H1 (cell line): Measurements from ENCODE around the gene HMGB1. TPM values are rescaled to one million over a fixed set of nuclear protein-coding genes. Genes with fewer than 3 reads are reported as not detected.

ENCODE experiments used
- CTCF ChIA-PET: fragments of 300-600 bp; sonication (Branson Sonifier 250); formaldehyde crosslinking; loops from one replicate; lab custom pipeline; 2021; ENCODE audit not compliant: partially characterized antibody; lab: Charles Lee
- POLR2A ChIA-PET: fragments of 300-600 bp; sonication (Branson Sonifier 250); formaldehyde crosslinking; loops from one replicate; lab custom pipeline; 2021; ENCODE audit warnings: inconsistent platforms; ENCODE audit not compliant: partially characterized antibody; lab: Charles Lee
- DNase-seq, 2 experiments: peaks; one replicate each; pipeline versions ENCODE4 v3.0.0 to v3.0.0-alpha.2; 2010 to 2022; ENCODE audit warnings: low spot score in 2 of 2, low read depth in 1 of 2, mixed read lengths in 1 of 2
- FAIRE-seq: peaks from 2 replicates; lab custom pipeline; 2011; peaks lifted over from hg19 to GRCh38; lab: Jason Lieb, UNC
- H2AFZ ChIP-seq: 2 replicates; pipeline ENCODE4 v1.8.1; 2012; ENCODE audit warnings: low read length, inconsistent platforms
- H2AK5ac ChIP-seq: 2 replicates; pipeline ENCODE4 v1.6.1; 2013; ENCODE audit warnings: low read depth, low read length
- H2BK120ac ChIP-seq: replicated peaks from 2 replicates; pipeline ENCODE3; 2013; ENCODE audit warnings: low read depth, low read length, inconsistent platforms
- H2BK12ac ChIP-seq: 2 replicates; pipeline ENCODE4 v1.6.1; 2013; ENCODE audit warnings: low read depth, low read length
- H2BK15ac ChIP-seq: 2 replicates; pipeline ENCODE4 v1.6.1; 2013; ENCODE audit warnings: low read length
- H2BK20ac ChIP-seq: 2 replicates; pipeline ENCODE4 v1.6.1; 2013; ENCODE audit warnings: low read length
- H2BK5ac ChIP-seq: 2 replicates; pipeline ENCODE4 v1.6.1; 2013; ENCODE audit warnings: low read depth, low read length
- H3K14ac ChIP-seq: 2 replicates; pipeline ENCODE4 v1.6.1; 2013; ENCODE audit warnings: inconsistent platforms; ENCODE audit not compliant: insufficient read length
- H3K18ac ChIP-seq: 2 replicates; pipeline ENCODE4 v1.6.1; 2013; ENCODE audit warnings: low read length; ENCODE audit errors: extremely low read depth
- H3K23ac ChIP-seq: 2 replicates; pipeline ENCODE4 v1.6.1; 2013; ENCODE audit warnings: inconsistent platforms; ENCODE audit not compliant: insufficient read length
- H3K23me2 ChIP-seq: 2 replicates; pipeline ENCODE4 v1.6.1; 2013; ENCODE audit warnings: low read depth, low read length
- H3K27ac ChIP-seq: 2 replicates; pipeline ENCODE4 v1.6.1; 2011; ENCODE audit warnings: low read depth, low read length, inconsistent platforms
- H3K27me3 ChIP-seq, 4 experiments: replicated peaks in 1 of 4; 1 replicate in 1 of 4; 2 replicates in 3 of 4; pipeline versions ENCODE4 v1.6.1 to v1.8.1; 2011 to 2013; ENCODE audit warnings: low read length in 3 of 4, mild to moderate bottlenecking in 3 of 4, inconsistent platforms in 2 of 4, mixed read lengths in 2 of 4, moderate library complexity in 1 of 4; ENCODE audit not compliant: control insufficient read depth in 3 of 4, insufficient read depth in 3 of 4; ENCODE audit errors: extremely low read depth in 1 of 4
- H3K36me3 ChIP-seq, 4 experiments: 2 replicates each; pipeline versions ENCODE4 v1.6.1 to v1.8.1; 2011 to 2013; ENCODE audit warnings: mild to moderate bottlenecking in 4 of 4, low read length in 3 of 4, moderate library complexity in 2 of 4, control low read depth in 1 of 4, inconsistent platforms in 1 of 4; ENCODE audit not compliant: insufficient read depth in 4 of 4, control insufficient read depth in 2 of 4
- H3K4ac ChIP-seq: replicated peaks from 2 replicates; pipeline ENCODE3; 2013; ENCODE audit warnings: low read length, low read depth, mixed read lengths, inconsistent platforms; ENCODE audit not compliant: insufficient read length
- H3K4me1 ChIP-seq, 4 experiments: replicated peaks in 1 of 4; 1 replicate in 1 of 4; 2 replicates in 3 of 4; pipeline versions ENCODE4 v1.6.1 to v1.8.1; 2011 to 2013; ENCODE audit warnings: low read length in 3 of 4, inconsistent platforms in 2 of 4, mixed read lengths in 1 of 4; ENCODE audit not compliant: insufficient read depth in 4 of 4, control insufficient read depth in 3 of 4
- H3K4me2 ChIP-seq, 2 experiments: 2 replicates each; pipeline versions ENCODE4 v1.6.1 to v1.8.1; 2011 to 2013; ENCODE audit warnings: low read depth in 2 of 2, low read length in 2 of 2, control low read depth in 1 of 2, inconsistent platforms in 1 of 2, mild to moderate bottlenecking in 1 of 2; ENCODE audit not compliant: insufficient read depth in 1 of 2
- H3K4me3 ChIP-seq, 4 experiments: fragments of 200-600, 300-600 bp in 1 of 4; sonication (generic), shearing (Covaris generic), sonication (Bioruptor Twin) in 1 of 4; 2 replicates each; pipeline versions ENCODE4 v1.5.1 to v1.8.1; 2011 to 2016; ENCODE audit warnings: low read length in 4 of 4, low read depth in 3 of 4, control low read depth in 2 of 4, inconsistent platforms in 2 of 4, mild to moderate bottlenecking in 2 of 4, mixed read lengths in 1 of 4, moderate library complexity in 1 of 4; ENCODE audit not compliant: insufficient read depth in 2 of 4; ENCODE audit errors: extremely low read depth in 1 of 4
- H3K56ac ChIP-seq: replicated peaks from 2 replicates; pipeline ENCODE3; 2013; ENCODE audit warnings: low read depth, mild to moderate bottlenecking, mixed read lengths, low read length, inconsistent platforms; ENCODE audit not compliant: insufficient read length
- H3K79me1 ChIP-seq: 2 replicates; pipeline ENCODE4 v1.6.1; 2013; ENCODE audit warnings: low read depth, low read length, control low read depth
- H3K79me2 ChIP-seq, 2 experiments: 2 replicates each; pipeline versions ENCODE4 v1.6.1 to v1.8.1; 2012 to 2013; ENCODE audit warnings: low read length in 2 of 2, mild to moderate bottlenecking in 2 of 2, inconsistent platforms in 1 of 2; ENCODE audit not compliant: insufficient read depth in 2 of 2, control insufficient read depth in 1 of 2
- H3K9ac ChIP-seq, 4 experiments: replicated peaks in 1 of 4; 1 replicate in 1 of 4; 2 replicates in 3 of 4; pipeline versions ENCODE4 v1.6.1 to v1.8.1; 2011 to 2013; ENCODE audit warnings: low read depth in 3 of 4, low read length in 3 of 4, control low read depth in 2 of 4, mild to moderate bottlenecking in 2 of 4, moderate library complexity in 2 of 4, inconsistent platforms in 1 of 4; ENCODE audit errors: extremely low read depth in 1 of 4
- H3K9me3 ChIP-seq, 2 experiments: 2 replicates each; pipeline versions ENCODE4 v1.6.1 to v1.8.1; 2012 to 2013; ENCODE audit warnings: mild to moderate bottlenecking in 2 of 2, moderate library complexity in 2 of 2, control low read depth in 1 of 2, inconsistent platforms in 1 of 2, low read depth in 1 of 2, low read length in 1 of 2, mixed read lengths in 1 of 2; ENCODE audit not compliant: insufficient read depth in 2 of 2
- H4K20me1 ChIP-seq, 2 experiments: replicated peaks in 1 of 2; 2 replicates each; pipeline versions ENCODE3 to v1.8.1; 2011 to 2013; ENCODE audit warnings: inconsistent platforms in 2 of 2, low read length in 2 of 2, mild to moderate bottlenecking in 1 of 2; ENCODE audit not compliant: insufficient read depth in 2 of 2, control insufficient read depth in 1 of 2
- H4K5ac ChIP-seq: 2 replicates; pipeline ENCODE4 v1.6.1; 2013; ENCODE audit warnings: low read length, low read depth, mixed read lengths, inconsistent platforms; ENCODE audit not compliant: insufficient read length
- H4K8ac ChIP-seq: 2 replicates; pipeline ENCODE4 v1.8.0; 2013; ENCODE audit warnings: mild to moderate bottlenecking, moderate library complexity, low read length, inconsistent platforms; ENCODE audit not compliant: insufficient read depth; ENCODE audit errors: extremely low read depth
- H4K91ac ChIP-seq: replicated peaks from 2 replicates; pipeline ENCODE3; 2013; ENCODE audit warnings: low read length, mixed read lengths, inconsistent platforms; ENCODE audit not compliant: insufficient read length
- CREB1 ChIP-seq: IDR thresholded peaks from 2 replicates; pipeline ENCODE4 v1.6.1; 2012; ENCODE audit warnings: inconsistent platforms
- EGR1 ChIP-seq: IDR thresholded peaks from 2 replicates; pipeline ENCODE4 v1.6.1; 2011; ENCODE audit warnings: low read depth, low read length, borderline replicate concordance
- FOSL1 ChIP-seq: IDR thresholded peaks from 2 replicates; pipeline ENCODE4 v1.6.1; 2011; ENCODE audit warnings: mild to moderate bottlenecking, low read depth, low read length, moderate library complexity; ENCODE audit not compliant: insufficient read depth
- GABPA ChIP-seq: IDR thresholded peaks from 2 replicates; pipeline ENCODE4 v1.6.1; 2011; ENCODE audit warnings: mild to moderate bottlenecking, low read length, moderate library complexity, borderline replicate concordance; ENCODE audit not compliant: insufficient read depth
- HDAC2 ChIP-seq, 2 experiments: fragments of 300-600 bp in 1 of 2; sonication (generic) in 1 of 2; IDR thresholded peaks; 2 replicates each; pipeline ENCODE4 v1.6.1; 2011 to 2012; ENCODE audit warnings: low read depth in 2 of 2, low read length in 2 of 2, mild to moderate bottlenecking in 2 of 2, moderate library complexity in 2 of 2, borderline replicate concordance in 1 of 2, inconsistent platforms in 1 of 2
- JUND ChIP-seq: IDR thresholded peaks from 2 replicates; pipeline ENCODE4 v1.6.1; 2011; ENCODE audit warnings: mild to moderate bottlenecking, improper control_type of control experiment, low read length
- MAFK ChIP-seq: IDR thresholded peaks from 2 replicates; pipeline ENCODE4 v1.6.1; 2012; ENCODE audit warnings: low read depth, mild to moderate bottlenecking, improper control_type of control experiment, low read length
- NRF1 ChIP-seq: IDR thresholded peaks from 2 replicates; pipeline ENCODE4 v1.6.1; 2011; ENCODE audit warnings: mild to moderate bottlenecking, low read depth, low read length, improper control_type of control experiment
- PHF8 ChIP-seq: fragments of 200-600 bp; sonication (generic); conservative IDR thresholded peaks from 2 replicates; pipeline ENCODE4 v1.7.1; 2012; ENCODE audit warnings: low read depth, mild to moderate bottlenecking, inconsistent platforms, low read length, moderate library complexity
- RXRA ChIP-seq: IDR thresholded peaks from 2 replicates; pipeline ENCODE4 v1.6.1; 2011; ENCODE audit warnings: low read depth, mild to moderate bottlenecking, low read length, moderate library complexity; ENCODE audit not compliant: insufficient read depth
- SP1 ChIP-seq: IDR thresholded peaks from 2 replicates; pipeline ENCODE4 v1.6.1; 2011; ENCODE audit warnings: low read depth, low read length
- SUZ12 ChIP-seq: fragments of 200-600 bp; sonication (generic); IDR thresholded peaks from 2 replicates; pipeline ENCODE4 v1.6.1; 2012; ENCODE audit warnings: mild to moderate bottlenecking, inconsistent platforms, low read length, moderate library complexity, mixed read lengths
- TEAD4 ChIP-seq: IDR thresholded peaks from 2 replicates; pipeline ENCODE4 v1.6.1; 2012; ENCODE audit warnings: low read depth, low read length, inconsistent platforms, mixed read lengths
- ZNF274 ChIP-seq: IDR thresholded peaks from 2 replicates; pipeline ENCODE4 v1.7.0; 2012; ENCODE audit warnings: low read length, borderline replicate concordance; ENCODE audit errors: extremely low read depth
- WGBS, 2 experiments: shearing (Covaris generic) in 1 of 2; methylation state at CpG; one replicate each; pipeline versions ENCODE4 v1.1.6 to v1.1.7; 2013 to 2015; ENCODE audit warnings: low lambda C conversion rate in 2 of 2, mixed read lengths in 2 of 2, inconsistent platforms in 1 of 2, low coverage in 1 of 2, missing lambda C conversion rate in 1 of 2; ENCODE audit not compliant: insufficient replicate concordance in 2 of 2, insufficient coverage in 1 of 2, insufficient read length in 1 of 2; ENCODE audit errors: extremely low coverage in 1 of 2, missing lambda C conversion rate in 1 of 2; 5-methylcytosine and 5-hydroxymethylcytosine counted together
- polyA plus RNA-seq, 7 experiments: library from polyadenylated mRNA; depleted of rRNA in 3 of 7; stranded (reverse) in 5 of 7; unstranded in 2 of 7; fragments of >200 nt in 5 of 7; fragments of 200-250 nt in 2 of 7; gene quantifications; 1 replicate in 5 of 7; 2 replicates in 1 of 7; 4 replicates in 1 of 7; pipeline versions ENCODE4 v1.2.1 to v1.2.3, GENCODE V29; 2011 to 2013; ENCODE audit warnings: missing spikeins in 2 of 7, mixed read lengths in 2 of 7
- total RNA-seq: library from RNA; stranded (reverse); fragmentation: NEBNext Ultra II Directional; extraction: Animal tissue kit (Norgen Biotek cat#: 25700); gene quantifications from 2 replicates; pipeline ENCODE4 v1.2.1, GENCODE V29; 2021

The HMGB1 gene
- total and polyA plus RNA-seq, 2 of the 8 experiments (the other 6 are each of a cell fraction or from before 2014, with no cell fraction given), result 123 to 776 TPM

DNA sequence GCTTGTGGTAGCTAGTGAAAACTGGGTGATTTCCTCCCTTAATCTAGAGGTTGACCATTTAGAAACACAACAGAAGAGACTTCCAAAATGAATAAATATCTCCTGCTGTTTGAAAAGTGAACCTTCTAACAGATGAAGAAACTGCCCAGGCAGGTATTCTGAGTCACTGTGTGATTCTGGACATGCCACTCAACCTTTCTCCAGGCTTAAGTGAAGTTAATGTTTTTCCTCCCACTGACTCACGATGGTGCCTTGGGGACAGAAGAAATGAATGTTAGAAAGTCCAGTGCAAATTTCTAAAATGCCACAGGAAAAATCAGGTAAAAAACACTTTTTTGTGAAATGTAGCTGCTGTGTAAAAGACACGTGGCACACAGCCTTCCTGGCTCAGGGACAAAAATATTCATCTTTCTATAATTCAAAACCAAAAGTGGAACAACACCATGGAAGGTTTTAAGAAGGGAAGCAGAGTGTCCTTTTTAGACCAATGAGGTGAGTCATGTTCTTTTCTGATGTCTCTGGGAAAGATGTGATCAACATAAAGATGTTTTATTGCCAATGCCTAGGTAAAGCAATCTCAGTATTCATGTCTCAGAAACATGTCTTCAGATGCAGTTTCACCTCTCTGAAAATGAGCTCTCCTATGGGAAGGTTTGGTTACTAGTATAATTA lies 34.3 kb downstream of the HMGB1 start:
- H3K79me1 ChIP-seq, result no peaks in the 10 kb centered on the region
- H4K5ac ChIP-seq, result no peak overlapping the region
- H3K4ac ChIP-seq, result no peak overlapping the region
- no peak overlapping the region for H3K23ac ChIP-seq
- no peak overlapping the region for H2BK20ac ChIP-seq
- H2AFZ ChIP-seq, result no peak overlapping the region
- no peaks in the 10 kb centered on the region for H4K20me1 ChIP-seq
- no peak overlapping the region for H3K56ac ChIP-seq
- FAIRE-seq (no peak), DNase-seq (no peak)
- H2BK15ac ChIP-seq, result no peak overlapping the region
- no peaks in the 10 kb centered on the region for H3K9me3 ChIP-seq
- no peak overlapping the region for H2BK5ac ChIP-seq
- WGBS, 2 experiments, result 89% methylated on average over 2 of the region's 2 CpGs; no CpG with 5 or more reads in 1 of the 2 experiments
- no peak overlapping the region for H4K91ac ChIP-seq
- no peak overlapping the region for H3K4me3 ChIP-seq
- H3K9ac ChIP-seq, result no peak overlapping the region
- H3K79me2 ChIP-seq, result no peaks in the 10 kb centered on the region
- H2BK12ac ChIP-seq, result no peak overlapping the region
- no peaks in the 10 kb centered on the region for H3K23me2 ChIP-seq
- no peaks in the 10 kb centered on the region for H3K4me1 ChIP-seq
- H2AK5ac ChIP-seq, result no peak overlapping the region
- H3K14ac ChIP-seq, result no peak overlapping the region
- no peak overlapping the region for H2BK120ac ChIP-seq
- no peak overlapping the region for H4K8ac ChIP-seq
- H3K18ac ChIP-seq, result no peak overlapping the region
- no peaks in the 10 kb centered on the region for H3K36me3 ChIP-seq
- H3K4me2 ChIP-seq, result no peak overlapping the region
- ChIA-PET CTCF (interaction anchor here (1.3 kb wide), 2 partner anchors 96 to 122 kb away, joined by 3 read pairs; no protein-coding TSS in a partner anchor), POLR2A (interaction anchor here (0.7 kb wide), 3 partner anchors 10 to 184 kb away, joined by 3 read pairs; no protein-coding TSS in a partner anchor)
- H3K27ac ChIP-seq, result no peak overlapping the region
- no peaks in the 10 kb centered on the region for H3K27me3 ChIP-seq
- TF ChIP-seq SUZ12 (no peak), JUND (no peak), SP1 (no peak), HDAC2 (IDR thresholded peaks at IDR 0.05; ENCODE audit: borderline replicate concordance in 1 of 2, low read depth in 2 of 2, low read length in 2 of 2) (no peak), EGR1 (no peak), TEAD4 (no peak), FOSL1 (no peak), GABPA (no peak), CREB1 (no peak), PHF8 (no peak), NRF1 (no peak), MAFK (no peak), ZNF274 (no peak), RXRA (no peak)
